GM19468 (cell line): ENCODE measurements around the gene MYO16.

Experiments
- ATAC-seq: cut with Tn5 transposase; IDR thresholded peaks from one replicate; pipeline ENCODE4 v1.9.1; 2021; ENCODE audit warnings: mild to moderate bottlenecking, moderate library complexity, moderate number of reproducible peaks; ENCODE audit not compliant: unreplicated experiment; ENCODE audit errors: extremely low read depth

The MYO16 gene

DNA sequence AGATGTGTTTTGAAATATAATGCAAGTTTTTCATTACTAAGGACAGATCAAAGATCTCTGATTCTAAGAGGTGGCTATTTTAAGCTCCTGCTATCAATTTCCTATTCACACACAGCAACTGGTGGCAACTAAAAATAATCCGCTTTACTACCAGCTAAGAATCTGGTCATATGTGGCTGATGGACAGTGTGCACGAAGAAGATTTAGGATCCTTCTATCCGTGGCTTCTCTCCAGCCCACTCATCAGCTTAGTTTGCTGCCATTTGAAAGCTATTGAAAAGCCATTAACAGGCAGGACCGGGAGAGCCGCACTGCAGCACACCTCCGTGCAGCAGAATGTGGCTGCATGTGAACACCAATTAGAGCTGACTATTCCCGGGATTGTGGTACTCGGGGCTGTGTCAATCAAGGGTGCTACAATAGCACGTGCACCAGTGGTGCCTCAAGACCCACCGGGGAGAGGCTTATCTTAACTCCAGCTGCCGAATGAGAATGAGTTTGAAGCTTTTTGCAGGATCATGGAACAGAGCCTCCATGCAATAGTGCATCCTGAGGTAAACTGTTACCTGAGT is at the start of gene MYO16:
Gene MYO16, plus strand, starts transcription at position 431 of the 572 bp plus-strand sequence. CDS start 234 bp downstream, outside the sequence.
- ATAC-seq = no peak

- ATAC-seq = no peak
These were observed 42.6 kb upstream of the MYO16 start for GRCh38 chr13:108586826-108587225.

DNA sequence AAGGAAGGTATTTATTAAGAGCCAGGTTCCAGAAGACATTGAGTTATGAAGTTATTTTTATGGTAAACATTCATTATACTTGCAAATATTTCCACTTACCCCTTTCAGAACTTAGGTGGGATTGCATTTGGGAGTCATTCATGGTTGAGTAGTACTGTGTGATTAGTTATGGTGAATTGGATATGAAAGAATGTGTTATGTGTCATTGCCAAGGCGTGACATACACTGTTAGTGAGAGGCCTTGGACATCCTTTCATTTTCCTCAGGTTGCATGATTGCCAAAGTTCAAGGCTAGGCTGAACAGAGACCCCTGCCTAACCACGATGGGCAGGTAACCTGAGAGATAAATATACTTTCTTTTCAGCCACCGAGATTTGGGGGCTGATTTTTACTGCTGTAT is 40.9 kb upstream of the MYO16 start:
- ATAC-seq = no peak

GRCh38 chr13:108594153-108594552 is 35.3 kb upstream of the MYO16 start:
- ATAC-seq = no peak

- no peak for ATAC-seq
These were observed 33.8 kb upstream of the MYO16 start for GRCh38 chr13:108595436-108596274.

GRCh38 chr13:108597943-108598342 is 31.5 kb upstream of the MYO16 start:
- no peak for ATAC-seq

DNA sequence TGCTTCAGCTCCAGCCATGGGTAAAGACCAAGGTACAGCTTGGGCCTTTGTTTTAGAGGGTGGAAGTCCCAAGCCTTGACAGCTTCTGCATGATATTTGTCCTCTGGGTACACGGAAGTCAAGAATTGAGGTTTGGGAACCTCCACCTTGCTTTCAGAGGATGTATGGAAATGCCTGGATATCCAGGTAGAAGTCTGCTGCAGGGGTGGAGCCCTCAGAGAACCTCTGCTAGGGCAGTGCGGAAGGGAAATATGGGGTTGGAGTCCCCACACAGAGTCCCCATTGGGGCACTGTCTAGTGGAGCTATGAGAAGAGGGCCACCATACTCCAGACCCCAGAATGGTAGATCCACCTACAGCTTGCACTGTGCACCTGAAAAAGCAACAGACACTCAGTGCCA is 23.0 kb upstream of the MYO16 start:
- ATAC-seq = no peak

- ATAC-seq = no peak
These were observed 20.1 kb upstream of the MYO16 start for GRCh38 chr13:108609353-108609752.

DNA sequence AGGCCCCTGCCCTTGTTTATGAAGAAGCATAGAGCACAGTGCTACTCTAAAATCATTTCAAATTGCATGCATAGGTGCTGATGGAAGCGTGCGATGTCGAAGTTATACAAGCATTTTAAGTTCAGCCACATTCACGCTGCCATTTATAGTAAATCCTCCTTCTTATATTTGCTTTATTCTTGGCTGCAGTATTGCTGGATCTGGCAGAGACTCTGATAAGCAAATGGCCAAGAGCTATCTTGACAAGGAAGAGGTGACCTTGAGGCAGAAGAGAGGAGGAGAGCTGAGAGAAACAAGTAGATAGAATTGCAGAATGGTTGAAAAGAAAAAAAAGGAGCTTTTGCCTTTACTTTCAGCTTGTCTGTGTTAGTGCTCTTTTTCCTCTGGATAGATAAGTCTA is 18.9 kb upstream of the MYO16 start:
- ATAC-seq = no peak

- no peak for ATAC-seq
These were observed 14.2 kb upstream of the MYO16 start for GRCh38 chr13:108615241-108615640.

DNA sequence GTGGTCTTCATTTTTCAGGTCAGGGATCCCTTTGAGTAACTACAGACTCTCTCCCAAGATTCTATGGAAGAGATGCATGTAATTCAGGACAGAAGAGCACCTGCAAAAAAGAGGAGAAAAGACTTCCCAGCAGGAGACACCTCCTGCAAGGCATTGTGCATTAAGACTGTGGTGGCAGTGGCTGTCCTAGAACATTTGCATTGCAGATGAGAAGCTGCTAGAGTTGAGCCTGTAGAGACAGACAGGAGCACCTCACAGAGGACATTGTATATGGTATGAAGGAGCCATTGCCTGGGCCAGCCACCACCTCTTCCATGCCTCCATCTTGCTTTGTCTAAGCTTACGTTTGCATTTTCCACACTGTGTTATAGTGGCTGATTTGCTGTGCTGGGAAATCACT is 11.2 kb upstream of the MYO16 start:
- ATAC-seq = no peak

DNA sequence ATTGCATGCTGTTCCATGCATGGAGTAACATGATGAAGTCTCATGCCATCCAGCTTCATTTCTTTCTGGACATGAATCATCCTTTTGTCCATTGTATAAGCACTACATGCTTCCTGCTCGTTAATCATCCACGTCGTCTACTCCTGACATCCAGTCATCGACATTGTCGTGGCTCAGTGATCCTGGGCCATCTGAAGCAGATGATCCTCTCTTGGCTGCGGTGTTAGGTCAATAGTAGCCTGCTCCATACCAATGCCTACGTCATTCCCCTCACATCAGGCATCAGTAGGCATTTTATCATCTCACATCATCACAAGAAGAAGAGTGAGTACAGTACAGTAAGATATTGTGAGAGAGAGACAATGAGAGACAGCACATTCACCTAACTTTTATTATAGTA is 7.9 kb upstream of the MYO16 start:
- ATAC-seq = no peak

DNA sequence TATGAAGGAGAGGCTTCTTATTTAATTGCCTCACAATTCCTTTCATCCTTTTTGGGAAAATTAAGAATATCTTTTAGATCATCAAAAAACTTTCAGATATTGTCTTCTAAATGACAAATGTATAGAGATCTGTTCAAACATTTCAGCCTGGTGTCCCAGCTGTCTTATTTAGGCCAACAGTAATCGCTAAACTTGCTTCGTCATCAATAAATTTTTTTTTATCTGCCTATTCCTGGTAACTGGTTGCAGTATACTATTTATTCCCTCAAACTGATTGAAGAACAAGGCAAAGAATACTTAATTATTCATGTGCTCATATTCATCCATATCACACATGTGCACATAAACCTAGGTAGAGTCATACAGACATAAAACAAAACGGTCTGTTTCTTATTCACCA is 5.3 kb upstream of the MYO16 start:
- no peak for ATAC-seq

GRCh38 chr13:108624979-108625378 is 4.4 kb upstream of the MYO16 start:
- no peak for ATAC-seq

DNA sequence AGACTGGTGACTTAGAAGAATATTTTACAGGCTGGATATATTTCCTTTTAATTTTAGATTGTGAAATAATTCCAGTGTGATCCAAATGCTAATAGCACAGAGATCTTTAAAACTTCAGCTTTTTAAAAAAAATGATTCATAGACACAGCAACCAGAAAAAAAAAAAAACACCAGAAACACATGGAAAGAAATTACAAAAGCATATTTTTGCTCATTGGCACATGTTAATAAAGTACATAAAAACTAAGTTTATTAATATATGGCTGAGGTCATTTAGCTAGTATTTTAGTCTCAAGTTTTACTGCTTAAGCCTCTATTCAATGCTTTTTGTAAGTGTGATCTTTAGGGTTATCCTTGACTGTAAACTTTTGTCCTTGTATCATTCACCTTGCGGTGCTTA is 577 bp downstream of the MYO16 start:
- ATAC-seq = no peak

GRCh38 chr13:108632649-108633167 is 3.3 kb downstream of the MYO16 start:
- no peak for ATAC-seq

- no peak for ATAC-seq
These were observed 9.5 kb downstream of the MYO16 start for GRCh38 chr13:108638901-108639300.

DNA sequence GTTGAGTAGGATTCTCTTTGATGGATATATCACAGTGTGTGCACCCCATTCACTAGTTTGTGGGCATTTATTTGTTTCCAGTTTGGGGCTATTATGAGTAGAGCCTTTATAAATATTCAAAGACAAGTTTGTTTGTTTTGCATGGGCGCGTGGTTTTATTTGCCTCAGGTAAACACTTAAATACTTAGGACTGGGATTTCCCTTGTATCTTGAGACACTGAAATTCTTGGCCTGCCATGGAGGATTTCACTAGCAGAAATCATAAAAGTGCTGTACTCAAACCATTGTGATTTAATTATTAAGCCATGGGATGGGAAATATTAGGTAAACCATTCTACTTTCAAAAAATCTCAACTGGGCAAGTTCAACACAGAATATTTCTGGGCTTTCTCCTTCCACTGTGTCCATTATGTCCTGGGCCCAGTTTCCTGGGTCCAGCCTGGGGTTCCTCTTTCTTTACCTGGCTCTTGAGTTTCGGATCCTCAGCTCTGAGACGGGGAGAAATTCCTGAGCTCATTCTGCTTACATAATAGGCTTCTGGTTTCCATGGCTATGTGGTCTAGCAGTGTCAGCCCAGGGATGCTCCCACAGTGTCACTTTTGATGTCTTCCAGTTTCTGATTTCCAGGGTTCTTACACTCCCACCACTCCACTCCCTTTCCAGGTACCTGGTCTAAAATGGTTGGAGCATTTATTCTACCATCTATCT is 14.4 kb downstream of the MYO16 start:
- no peak for ATAC-seq

DNA sequence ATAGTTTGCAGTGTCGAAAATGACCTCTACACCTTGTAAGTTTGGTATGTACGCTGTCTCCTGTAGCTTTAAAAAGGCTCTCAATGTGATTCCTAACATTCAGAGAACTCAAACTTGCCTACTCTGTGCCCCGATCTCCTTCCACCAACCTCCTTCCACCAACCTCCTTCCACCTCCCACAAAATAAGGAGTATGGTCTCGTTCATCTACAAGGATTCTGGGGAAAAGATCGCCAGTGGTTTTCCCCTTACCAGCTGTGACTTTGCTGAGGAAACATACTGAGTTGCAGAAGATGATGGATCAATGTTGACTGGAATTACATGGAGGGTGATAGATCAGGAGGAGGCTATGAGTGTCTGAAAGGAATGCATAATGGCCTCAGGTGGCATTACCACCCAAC is 16.0 kb downstream of the MYO16 start:
- no peak for ATAC-seq

GRCh38 chr13:108650271-108650670 is 20.9 kb downstream of the MYO16 start:
- no peak for ATAC-seq

- ATAC-seq = no peak
These were observed 27.3 kb downstream of the MYO16 start for GRCh38 chr13:108656742-108657141.
